GM10266 (cell line): ENCODE measurements around the gene CARNS1.

Experiments
- DNase-seq: peaks from one replicate; pipeline ENCODE4 v3.0.0; 2012; ENCODE audit errors: extremely low spot score
- CTCF ChIP-seq: IDR thresholded peaks from 2 replicates; pipeline ENCODE4 v1.5.1; 2012; ENCODE audit warnings: mild to moderate bottlenecking, low read depth; ENCODE audit not compliant: control insufficient read depth, insufficient read depth; ENCODE audit errors: missing control alignments

The CARNS1 gene

GRCh38 chr11:67439321-67440228 lies 24.1 kb downstream of the CARNS1 start:
- DNase-seq = no peak
- peak; percentile 55 for TF ChIP-seq CTCF

- DNase-seq = no peak
- TF ChIP-seq CTCF = no peak
Observed at GRCh38 chr11:67440229-67441097, 25.0 kb downstream of the CARNS1 start.

GRCh38 chr11:67441098-67441563 lies 25.7 kb downstream of the CARNS1 start:
- TF ChIP-seq CTCF = no peak
- no peak for DNase-seq

GRCh38 chr11:67441731-67442351 lies 26.4 kb downstream of the CARNS1 start:
- DNase-seq = no peak
- no peak for TF ChIP-seq CTCF

- TF ChIP-seq CTCF = no peak
Observed at GRCh38 chr11:67442504-67443404, 27.3 kb downstream of the CARNS1 start.

GRCh38 chr11:67445515-67445914 lies 30.0 kb downstream of the CARNS1 start:
- TF ChIP-seq CTCF = no peak
- DNase-seq = no peak

More at GRCh38 chr11:67442504-67443404, 27.3 kb downstream of the CARNS1 start:
- DNase-seq = no peak
